Colonic mucosa (tissue), 4 donors: ENCODE measurements around the gene WASF2. TPM values are rescaled to one million over a fixed set of nuclear protein-coding genes. Genes with fewer than 3 reads are reported as not detected.

Experiments
- DNase-seq: peaks from one replicate; pipeline ENCODE4 v3.0.0-alpha.2; 2020
- H3K27ac ChIP-seq: fragments of 200-600 bp; one replicate; pipeline ENCODE4 v1.8.0; 2021
- H3K27me3 ChIP-seq: fragments of 200-600 bp; one replicate; pipeline ENCODE4 v1.8.0; 2021
- H3K36me3 ChIP-seq: fragments of 200-600 bp; one replicate; pipeline ENCODE4 v1.8.0; 2021
- H3K4me1 ChIP-seq: fragments of 200-600 bp; one replicate; pipeline ENCODE4 v1.8.0; 2021; ENCODE audit warnings: mild to moderate bottlenecking
- H3K4me3 ChIP-seq: fragments of 200-600 bp; one replicate; pipeline ENCODE4 v1.8.0; 2021
- H3K9ac ChIP-seq, 2 donors: one replicate each; pipeline ENCODE4 v1.7.0; 2013; ENCODE audit warnings: control low read depth in 2 of 2, low read depth in 2 of 2, low read length in 2 of 2
- H3K9me3 ChIP-seq: fragments of 200-600 bp; one replicate; pipeline ENCODE4 v1.8.0; 2021
- CTCF ChIP-seq: fragments of 200-600 bp; IDR thresholded peaks from one replicate; pipeline ENCODE4 v1.8.0; 2022; ENCODE audit warnings: antibody characterized with exemption, mild to moderate bottlenecking
- intact Hi-C: fragments of 100-400 bp; cut with DNase I; formaldehyde crosslinking; loops from one replicate; pipeline ENCODE4 v1.14.1; 2022
- total RNA-seq, 2 donors: library from RNA; stranded (reverse); fragmentation: NEBNext Ultra II Directional in 1 of 2; extraction: Animal tissue kit (Norgen Biotek cat#: 25700) in 1 of 2; gene quantifications; one replicate each; pipeline ENCODE4 v1.2.1, GENCODE V29; 2021
- donor health status: healthy.
- donor health status: DM: no; HTN: no; CAD: no.
- donor health status: DM: no; HTN: no; CAD: no.

Gene WASF2
- total RNA-seq, 2 donors from 2014 or later: 120 to 168 TPM

- no peaks in the 10 kb centered on the region for H3K36me3 ChIP-seq
- H3K27ac ChIP-seq: no peak overlapping the region
- no peak for TF ChIP-seq CTCF
- no peak overlapping the region for H3K4me3 ChIP-seq
- H3K4me1 ChIP-seq: peaks cover 3% of the 10 kb centered on the region
- no peak overlapping the region for H3K9ac ChIP-seq
- no peaks in the 10 kb centered on the region for H3K9me3 ChIP-seq
- intact Hi-C loops: no loop called here
- DNase-seq: no peak
- H3K27me3 ChIP-seq: no peaks in the 10 kb centered on the region
These were observed 4.6 kb downstream of the WASF2 start for GRCh38 chr1:27485363-27485762.

- Histone ChIP-seq H3K4me3 (no peak overlapping the region), H3K4me1 (peaks cover 3% of the 10 kb centered on the region), H3K27ac (no peak overlapping the region), H3K27me3 (no peaks in the 10 kb centered on the region), H3K9me3 (no peaks in the 10 kb centered on the region), H3K36me3 (no peaks in the 10 kb centered on the region), H3K9ac (no peak overlapping the region)
- intact Hi-C loops: no loop called here
- no peak for DNase-seq
- TF ChIP-seq CTCF: no peak
These were observed 6.3 kb downstream of the WASF2 start for GRCh38 chr1:27483659-27484058.

GRCh38 chr1:27481994-27482620 is 7.9 kb downstream of the WASF2 start:
- Histone ChIP-seq H3K4me1 (peaks cover 3% of the 10 kb centered on the region), H3K4me3 (no peak overlapping the region), H3K27ac (no peak overlapping the region), H3K9me3 (no peaks in the 10 kb centered on the region), H3K27me3 (no peaks in the 10 kb centered on the region), H3K36me3 (no peaks in the 10 kb centered on the region), H3K9ac (no peak overlapping the region)
- intact Hi-C loops: no loop called here
- no peak for DNase-seq
- no peak for TF ChIP-seq CTCF

GRCh38 chr1:27478098-27478497 is 11.9 kb downstream of the WASF2 start:
- no peak for TF ChIP-seq CTCF
- no peak overlapping the region for H3K27ac ChIP-seq

GRCh38 chr1:27476237-27476636 is 13.7 kb downstream of the WASF2 start:
- intact Hi-C loops: no loop called here

More at GRCh38 chr1:27478098-27478497, 11.9 kb downstream of the WASF2 start:
- Histone ChIP-seq H3K9me3 (no peaks in the 10 kb centered on the region), H3K27me3 (no peaks in the 10 kb centered on the region), H3K4me3 (no peak overlapping the region), H3K36me3 (no peaks in the 10 kb centered on the region), H3K4me1 (peaks cover 1% of the 10 kb centered on the region), H3K9ac (no peak overlapping the region)
- DNase-seq: no peak
- intact Hi-C loops: no loop called here

More at GRCh38 chr1:27476237-27476636, 13.7 kb downstream of the WASF2 start:
- Histone ChIP-seq H3K9ac (no peak overlapping the region), H3K4me1 (no peaks in the 10 kb centered on the region), H3K27ac (no peak overlapping the region), H3K36me3 (no peaks in the 10 kb centered on the region), H3K4me3 (no peak overlapping the region), H3K27me3 (no peaks in the 10 kb centered on the region), H3K9me3 (no peaks in the 10 kb centered on the region)
- DNase-seq: no peak
- TF ChIP-seq CTCF: no peak
